ENCODE results near the gene UBE2H. TPM values are rescaled to one million over a fixed set of nuclear protein-coding genes. Genes with fewer than 3 reads are reported as not detected.

UBE2H gene
- total and polyA plus RNA-seq, 2 of the 4 experiments (the other 2 are of a cell fraction): 34.6 to 49.4 TPM

DNA sequence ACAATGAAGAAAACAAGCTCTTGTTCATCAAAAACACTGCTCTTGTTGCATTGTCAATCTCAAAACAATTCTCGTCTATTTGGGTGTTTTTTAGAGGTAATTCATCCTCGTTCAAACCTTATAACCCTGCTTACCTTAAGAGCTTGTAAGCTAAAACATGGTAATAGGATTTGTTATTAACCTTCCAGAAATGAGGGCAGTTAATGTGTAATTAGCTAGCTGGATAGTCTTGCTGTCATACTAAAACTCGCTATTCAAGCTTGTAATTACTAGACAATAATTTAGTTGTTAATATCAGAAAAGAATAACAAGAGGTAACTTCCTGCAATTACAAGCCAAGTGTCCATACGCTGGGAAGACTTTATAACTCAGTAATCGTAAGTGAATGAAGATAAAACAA is 101.6 kb downstream of the UBE2H start:
- Histone ChIP-seq H3K9me3 (ENCODE audit: control insufficient read depth, insufficient read depth, low read length) (no peaks in the 10 kb centered on the region), H2AK9ac (replicated peaks; ENCODE audit: low read depth, low read length, poor library complexity) (no peak overlapping the region), H2BK15ac (ENCODE audit: low read depth, low read length) (no peak overlapping the region), H3K4me1 (ENCODE audit: control insufficient read depth, insufficient read depth, low read length) (peaks cover 19% of the 10 kb centered on the region), H2BK120ac (ENCODE audit: low read depth, low read length) (no peak overlapping the region), H3K27me3 (ENCODE audit: control insufficient read depth, insufficient read depth, low read length) (no peaks in the 10 kb centered on the region), H3K14ac (replicated peaks; ENCODE audit: low read depth, low read length) (no peak overlapping the region), H3K4ac (ENCODE audit: low read depth, low read length) (no peak overlapping the region), H3K4me2 (ENCODE audit: low read depth, low read length) (no peak overlapping the region), H2AFZ (replicated peaks; ENCODE audit: low read length, poor library complexity) (no peak overlapping the region), H3K36me3 (ENCODE audit: control insufficient read depth, insufficient read depth, low read length) (peaks cover 6% of the 10 kb centered on the region), H4K8ac (ENCODE audit: low read depth in 2 of 2, low read length in 2 of 2) (no peak overlapping the region), H3K27ac (ENCODE audit: insufficient read depth, low read length) (no peak overlapping the region), H2BK20ac (ENCODE audit: low read depth, low read length) (no peak overlapping the region), H3K9ac (ENCODE audit: low read depth, low read length) (no peak overlapping the region), H3K23ac (ENCODE audit: low read depth, low read length) (no peak overlapping the region), H4K20me1 (ENCODE audit: insufficient read depth, low read length) (peaks cover 7% of the 10 kb centered on the region; the same call in 1 of the 2 replicates), H2AK5ac (ENCODE audit: low read depth, low read length) (no peak overlapping the region), H3K79me1 (ENCODE audit: low read depth in 1 of 2, low read length in 2 of 2) (peaks cover 26 to 61% of the 10 kb centered on the region in 2 experiments), H3K9me1 (ENCODE audit: insufficient read depth, low read length) (peaks cover 22% of the 10 kb centered on the region), H2BK5ac (ENCODE audit: low read depth, low read length, poor library complexity, severe bottlenecking) (no peak overlapping the region), H4K91ac (ENCODE audit: insufficient read depth, low read depth, low read length) (no peak overlapping the region), H4K5ac (ENCODE audit: low read depth, low read length) (no peak overlapping the region), H3K56ac (ENCODE audit: extremely low read depth, insufficient read depth, low read length) (no peak overlapping the region), H3K18ac (ENCODE audit: low read depth, low read length) (no peak overlapping the region), H3K4me3 (ENCODE audit: insufficient read depth, low read depth, low read length) (no peak overlapping the region)
- dilution Hi-C loops (cut with HindIII; ENCODE audit: low sequenced_read_pairs, unreplicated experiment): no loop called here
- DNase-seq (no peak), ATAC-seq (ENCODE audit: low read depth) (no peak)
- BruUV-seq (replicated peaks): no TSS peak
- ChIA-PET POLR2A (ENCODE audit: unreplicated experiment) (interaction anchor here (0.6 kb wide), 1 partner anchor 33 kb away, joined by 3 read pairs; no protein-coding TSS in a partner anchor), CTCF (no interaction called here)
- intact Hi-C loops (cut with micrococcal nuclease): no loop called here
- no CpG with 5 or more reads among the region's 5 CpGs for WGBS, 2 experiments (ENCODE audit: extremely low coverage in 2 of 2, insufficient read length in 1 of 2)
- TF ChIP-seq BHLHE40 (IDR thresholded peaks at IDR 0.05; ENCODE audit: low read depth, low read length) (no peak), SMC3 (IDR thresholded peaks at IDR 0.05; ENCODE audit: low read depth, low read length) (no peak), MXI1 (IDR thresholded peaks at IDR 0.05; ENCODE audit: borderline replicate concordance, low read depth, low read length) (no peak), MAFK (IDR thresholded peaks at IDR 0.05; ENCODE audit: low read depth, low read length) (no peak), POLR2A (IDR thresholded peaks at IDR 0.05; ENCODE audit: low read depth, low read length) (no peak), CHD1 (IDR thresholded peaks at IDR 0.05; ENCODE audit: low read depth, low read length) (no peak), CEBPB (IDR thresholded peaks at IDR 0.05; ENCODE audit: low read depth, low read length) (no peak), MAZ (IDR thresholded peaks at IDR 0.05; ENCODE audit: borderline replicate concordance, low read depth, low read length) (no peak), NFE2L2 (IDR thresholded peaks at IDR 0.05; ENCODE audit: low read depth, low read length) (no peak), RAD21 (IDR thresholded peaks at IDR 0.05; ENCODE audit: low read length) (no peak), FOS (IDR thresholded peaks at IDR 0.05; ENCODE audit: low read depth, low read length) (no peak), RFX5 (IDR thresholded peaks at IDR 0.05; ENCODE audit: low read depth, low read length) (no peak), ELK1 (IDR thresholded peaks at IDR 0.05; ENCODE audit: borderline replicate concordance, low read depth, low read length) (no peak), RCOR1 (IDR thresholded peaks at IDR 0.05; ENCODE audit: insufficient replicate concordance, low read length) (no peak)
- TF ChIP-seq, protein P1, sequence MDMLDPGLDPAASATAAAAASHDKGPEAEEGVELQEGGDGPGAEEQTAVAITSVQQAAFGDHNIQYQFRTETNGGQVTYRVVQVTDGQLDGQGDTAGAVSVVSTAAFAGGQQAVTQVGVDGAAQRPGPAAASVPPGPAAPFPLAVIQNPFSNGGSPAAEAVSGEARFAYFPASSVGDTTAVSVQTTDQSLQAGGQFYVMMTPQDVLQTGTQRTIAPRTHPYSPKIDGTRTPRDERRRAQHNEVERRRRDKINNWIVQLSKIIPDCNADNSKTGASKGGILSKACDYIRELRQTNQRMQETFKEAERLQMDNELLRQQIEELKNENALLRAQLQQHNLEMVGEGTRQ (IDR thresholded peaks at IDR 0.05; ENCODE audit: low read depth, low read length): no peak
- TF ChIP-seq, protein P2, sequence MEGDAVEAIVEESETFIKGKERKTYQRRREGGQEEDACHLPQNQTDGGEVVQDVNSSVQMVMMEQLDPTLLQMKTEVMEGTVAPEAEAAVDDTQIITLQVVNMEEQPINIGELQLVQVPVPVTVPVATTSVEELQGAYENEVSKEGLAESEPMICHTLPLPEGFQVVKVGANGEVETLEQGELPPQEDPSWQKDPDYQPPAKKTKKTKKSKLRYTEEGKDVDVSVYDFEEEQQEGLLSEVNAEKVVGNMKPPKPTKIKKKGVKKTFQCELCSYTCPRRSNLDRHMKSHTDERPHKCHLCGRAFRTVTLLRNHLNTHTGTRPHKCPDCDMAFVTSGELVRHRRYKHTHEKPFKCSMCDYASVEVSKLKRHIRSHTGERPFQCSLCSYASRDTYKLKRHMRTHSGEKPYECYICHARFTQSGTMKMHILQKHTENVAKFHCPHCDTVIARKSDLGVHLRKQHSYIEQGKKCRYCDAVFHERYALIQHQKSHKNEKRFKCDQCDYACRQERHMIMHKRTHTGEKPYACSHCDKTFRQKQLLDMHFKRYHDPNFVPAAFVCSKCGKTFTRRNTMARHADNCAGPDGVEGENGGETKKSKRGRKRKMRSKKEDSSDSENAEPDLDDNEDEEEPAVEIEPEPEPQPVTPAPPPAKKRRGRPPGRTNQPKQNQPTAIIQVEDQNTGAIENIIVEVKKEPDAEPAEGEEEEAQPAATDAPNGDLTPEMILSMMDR (conservative IDR thresholded peaks at IDR 0.05; ENCODE audit: low read depth, low read length): no peak
- in situ Hi-C loops (cut with MboI; ENCODE audit: low sequenced_read_pairs): no loop called here

Data from IMR-90 (cell line).